Measurements from ENCODE around the gene SPATA2.

- TF ChIP-seq, protein P1, sequence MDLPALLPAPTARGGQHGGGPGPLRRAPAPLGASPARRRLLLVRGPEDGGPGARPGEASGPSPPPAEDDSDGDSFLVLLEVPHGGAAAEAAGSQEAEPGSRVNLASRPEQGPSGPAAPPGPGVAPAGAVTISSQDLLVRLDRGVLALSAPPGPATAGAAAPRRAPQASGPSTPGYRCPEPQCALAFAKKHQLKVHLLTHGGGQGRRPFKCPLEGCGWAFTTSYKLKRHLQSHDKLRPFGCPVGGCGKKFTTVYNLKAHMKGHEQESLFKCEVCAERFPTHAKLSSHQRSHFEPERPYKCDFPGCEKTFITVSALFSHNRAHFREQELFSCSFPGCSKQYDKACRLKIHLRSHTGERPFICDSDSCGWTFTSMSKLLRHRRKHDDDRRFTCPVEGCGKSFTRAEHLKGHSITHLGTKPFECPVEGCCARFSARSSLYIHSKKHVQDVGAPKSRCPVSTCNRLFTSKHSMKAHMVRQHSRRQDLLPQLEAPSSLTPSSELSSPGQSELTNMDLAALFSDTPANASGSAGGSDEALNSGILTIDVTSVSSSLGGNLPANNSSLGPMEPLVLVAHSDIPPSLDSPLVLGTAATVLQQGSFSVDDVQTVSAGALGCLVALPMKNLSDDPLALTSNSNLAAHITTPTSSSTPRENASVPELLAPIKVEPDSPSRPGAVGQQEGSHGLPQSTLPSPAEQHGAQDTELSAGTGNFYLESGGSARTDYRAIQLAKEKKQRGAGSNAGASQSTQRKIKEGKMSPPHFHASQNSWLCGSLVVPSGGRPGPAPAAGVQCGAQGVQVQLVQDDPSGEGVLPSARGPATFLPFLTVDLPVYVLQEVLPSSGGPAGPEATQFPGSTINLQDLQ (CRISPR knock-in tag; IDR thresholded peaks at IDR 0.05): no peak
- TF ChIP-seq STAT6 (CRISPR knock-in tag; IDR thresholded peaks at IDR 0.05; ENCODE audit: borderline replicate concordance) (no peak), SMARCE1 (IDR thresholded peaks at IDR 0.05; ENCODE audit: borderline replicate concordance) (no peak), CTCF (CRISPR knock-in tag; IDR thresholded peaks at IDR 0.05) (no peak), ZBTB26 (CRISPR knock-in tag; IDR thresholded peaks at IDR 0.05; ENCODE audit: borderline replicate concordance) (no peak), SAP130 (CRISPR knock-in tag; IDR thresholded peaks at IDR 0.05; ENCODE audit: low read depth) (no peak), EHMT2 (IDR thresholded peaks at IDR 0.05; ENCODE audit: borderline replicate concordance, low read depth, low read length) (no peak), ZNF547 (CRISPR knock-in tag; IDR thresholded peaks at IDR 0.05) (no peak), ZNF703 (CRISPR knock-in tag; IDR thresholded peaks at IDR 0.05; ENCODE audit: borderline replicate concordance) (no peak), ZNF766 (CRISPR knock-in tag; IDR thresholded peaks at IDR 0.05; ENCODE audit: borderline replicate concordance) (no peak), ZFP82 (CRISPR knock-in tag; IDR thresholded peaks at IDR 0.05; ENCODE audit: borderline replicate concordance) (no peak), KDM4B (CRISPR knock-in tag; IDR thresholded peaks at IDR 0.05) (no peak), ZFYVE20 (CRISPR knock-in tag; IDR thresholded peaks at IDR 0.05; ENCODE audit: borderline replicate concordance, low read depth) (no peak)
- TF ChIP-seq, protein P2, sequence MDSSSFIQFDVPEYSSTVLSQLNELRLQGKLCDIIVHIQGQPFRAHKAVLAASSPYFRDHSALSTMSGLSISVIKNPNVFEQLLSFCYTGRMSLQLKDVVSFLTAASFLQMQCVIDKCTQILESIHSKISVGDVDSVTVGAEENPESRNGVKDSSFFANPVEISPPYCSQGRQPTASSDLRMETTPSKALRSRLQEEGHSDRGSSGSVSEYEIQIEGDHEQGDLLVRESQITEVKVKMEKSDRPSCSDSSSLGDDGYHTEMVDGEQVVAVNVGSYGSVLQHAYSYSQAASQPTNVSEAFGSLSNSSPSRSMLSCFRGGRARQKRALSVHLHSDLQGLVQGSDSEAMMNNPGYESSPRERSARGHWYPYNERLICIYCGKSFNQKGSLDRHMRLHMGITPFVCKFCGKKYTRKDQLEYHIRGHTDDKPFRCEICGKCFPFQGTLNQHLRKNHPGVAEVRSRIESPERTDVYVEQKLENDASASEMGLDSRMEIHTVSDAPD (CRISPR knock-in tag; IDR thresholded peaks at IDR 0.05): no peak
These were observed 23.1 kb downstream of the SPATA2 start for GRCh38 chr20:49892260-49892659.

All from HepG2 (cell line).